DOHH2 (cell line): ENCODE results near the gene KIF26B.

ENCODE experiments used
- H3F3A ChIP-seq: fragments of 200-600 bp; sonication (generic), shearing (Covaris generic); 2 replicates; pipeline ENCODE4 v1.6.0; 2016; ENCODE audit warnings: antibody characterized with exemption, mild to moderate bottlenecking; ENCODE audit not compliant: control insufficient read depth, insufficient read depth
- H3K27ac ChIP-seq: fragments of 200-600 bp; sonication (generic); 2 replicates; pipeline ENCODE4 v1.5.1; 2014; ENCODE audit warnings: low read depth, mild to moderate bottlenecking, low read length, moderate library complexity
- H3K27me3 ChIP-seq: fragments of 200-600 bp; sonication (generic); 2 replicates; pipeline ENCODE4 v1.6.1; 2014; ENCODE audit warnings: mild to moderate bottlenecking, low read length, mixed read lengths; ENCODE audit not compliant: control insufficient read depth
- H3K36me3 ChIP-seq: fragments of 200-600 bp; sonication (generic); 2 replicates; pipeline ENCODE4 v1.6.1; 2014; ENCODE audit warnings: mild to moderate bottlenecking, low read length, moderate library complexity, mixed read lengths; ENCODE audit not compliant: control insufficient read depth
- H3K4me1 ChIP-seq: fragments of 200-600 bp; sonication (generic); 2 replicates; pipeline ENCODE4 v1.6.1; 2014; ENCODE audit warnings: mild to moderate bottlenecking, low read length, mixed read lengths; ENCODE audit not compliant: control insufficient read depth
- H3K4me2 ChIP-seq: fragments of 200-600 bp; sonication (generic); 2 replicates; pipeline ENCODE4 v1.6.0; 2014; ENCODE audit warnings: mild to moderate bottlenecking, low read length, moderate library complexity
- H3K4me3 ChIP-seq: fragments of 200-600 bp; sonication (generic); 2 replicates; pipeline ENCODE4 v1.5.1; 2014; ENCODE audit warnings: mild to moderate bottlenecking, low read length, mixed read lengths
- H3K79me2 ChIP-seq: fragments of 200-600 bp; sonication (generic); 2 replicates; pipeline ENCODE4 v1.6.1; 2014; ENCODE audit warnings: mild to moderate bottlenecking, low read length, mixed read lengths; ENCODE audit not compliant: control insufficient read depth
- H3K9me2 ChIP-seq: fragments of 200-600 bp; sonication (generic); replicated peaks from 2 replicates; pipeline ENCODE4 v1.6.1; 2014; ENCODE audit warnings: mild to moderate bottlenecking, low read length, mixed read lengths; ENCODE audit not compliant: control insufficient read depth
- H3K9me3 ChIP-seq: fragments of 200-600 bp; sonication (generic); 2 replicates; pipeline ENCODE4 v1.6.1; 2014; ENCODE audit warnings: antibody characterized with exemption, low read length, mixed read lengths; ENCODE audit not compliant: control insufficient read depth, insufficient read depth
- H4K20me1 ChIP-seq: fragments of 200-600 bp; sonication (generic); 2 replicates; pipeline ENCODE4 v1.6.0; 2014; ENCODE audit warnings: low read depth, mild to moderate bottlenecking, antibody characterized with exemption, low read length, moderate library complexity; ENCODE audit not compliant: control insufficient read depth, insufficient read depth
- CTCF ChIP-seq: fragments of 200-600 bp; sonication (generic); IDR thresholded peaks from one replicate; pipeline ENCODE4 v1.5.1; 2014; ENCODE audit warnings: antibody characterized with exemption, mild to moderate bottlenecking, low read depth, low read length; ENCODE audit not compliant: poor library complexity, severe bottlenecking
- EZH2phosphoT487 ChIP-seq: fragments of 200-600 bp; sonication (generic); IDR thresholded peaks from 2 replicates; pipeline ENCODE4 v1.6.1; 2017; ENCODE audit warnings: borderline replicate concordance, mild to moderate bottlenecking, antibody characterized with exemption, low read length, moderate library complexity, mixed read lengths

The KIF26B gene

DNA sequence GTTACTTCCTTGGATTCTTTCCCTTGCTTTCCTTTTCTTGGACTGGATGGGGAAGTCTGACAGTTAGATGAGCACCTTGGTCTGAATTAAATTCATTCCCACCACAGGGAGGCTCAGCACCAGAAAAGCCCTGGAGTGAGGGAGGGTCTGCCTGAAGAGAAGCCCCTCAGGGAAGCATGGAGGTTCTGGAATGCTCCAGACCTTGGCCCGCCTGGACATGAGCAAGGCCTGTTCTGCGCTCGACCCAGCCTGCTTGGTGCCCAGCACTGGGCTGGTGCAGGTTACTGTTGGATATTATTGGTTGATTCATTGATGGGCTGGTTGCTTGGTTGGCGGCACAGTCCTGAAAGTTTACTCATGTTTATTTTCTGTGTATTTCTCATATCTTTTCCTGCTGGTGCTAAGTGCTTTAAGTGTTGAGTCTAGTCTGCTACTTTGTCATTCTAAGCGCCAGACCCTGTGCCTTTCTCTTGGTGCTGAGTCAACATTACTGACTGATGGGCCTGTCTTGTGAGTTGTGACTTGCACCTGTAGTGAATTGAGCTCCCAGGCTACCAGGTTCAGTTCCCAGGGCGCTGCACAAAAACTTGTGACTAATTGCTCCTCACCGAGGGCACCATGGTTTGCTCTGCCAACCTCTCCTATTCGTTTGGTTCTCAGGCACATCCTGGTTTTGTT, 538.5 kb downstream of the KIF26B start:
- no peak for TF ChIP-seq CTCF
- TF ChIP-seq EZH2phosphoT487: no peak
- H3K79me2 ChIP-seq: no peaks in the 10 kb centered on the region
- H3K27ac ChIP-seq: no peak overlapping the region
- H3K4me2 ChIP-seq: no peak overlapping the region
- no peaks in the 10 kb centered on the region for H3F3A ChIP-seq
- H3K4me3 ChIP-seq: no peak overlapping the region
- no peaks in the 10 kb centered on the region for H3K4me1 ChIP-seq
- H4K20me1 ChIP-seq: no peaks in the 10 kb centered on the region
- no peaks in the 10 kb centered on the region for H3K9me3 ChIP-seq
- H3K36me3 ChIP-seq: no peaks in the 10 kb centered on the region
- no peaks in the 10 kb centered on the region for H3K27me3 ChIP-seq
- no peaks in the 10 kb centered on the region for H3K9me2 ChIP-seq

DNA sequence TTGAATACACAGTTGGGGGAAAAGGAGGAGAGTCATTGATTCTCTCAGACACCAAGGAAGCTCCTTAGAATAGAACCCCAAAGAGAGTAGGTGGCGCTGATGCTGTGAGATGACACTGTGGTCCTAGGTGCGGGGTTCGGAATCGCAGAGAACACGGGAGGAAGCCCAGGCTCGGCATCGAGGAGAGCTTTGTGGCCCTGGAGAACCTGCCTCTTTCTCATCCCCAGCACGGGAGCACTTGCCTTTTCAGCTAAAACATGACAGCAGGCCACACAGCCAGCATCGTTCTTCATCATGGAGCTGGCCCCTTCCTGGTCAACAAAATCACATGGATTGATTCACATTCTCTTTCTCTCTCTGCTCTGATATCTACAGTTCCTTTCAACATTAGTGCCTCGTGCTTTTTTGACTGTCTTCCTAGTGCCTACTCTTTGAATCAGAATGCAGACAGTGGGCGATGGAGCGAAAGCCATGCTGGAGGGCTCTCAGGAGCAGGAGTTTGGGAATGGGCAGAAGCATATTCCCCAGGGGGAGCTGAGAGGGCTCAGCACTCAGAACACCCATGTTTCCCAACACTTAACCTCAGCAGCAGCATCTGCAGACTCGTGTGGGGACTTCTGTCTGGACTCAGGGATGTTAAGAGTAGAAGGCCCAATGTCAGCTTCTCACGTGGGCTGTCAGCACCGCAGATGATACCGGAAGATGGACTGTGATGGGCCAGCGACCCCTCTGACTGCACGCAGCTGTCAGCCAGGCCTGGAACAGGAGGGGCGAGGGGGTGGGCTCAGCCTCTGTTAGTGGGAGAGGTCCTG, 539.4 kb downstream of the KIF26B start:
- no peaks in the 10 kb centered on the region for H3K36me3 ChIP-seq
- no peak overlapping the region for H3K4me2 ChIP-seq
- no peaks in the 10 kb centered on the region for H3F3A ChIP-seq
- H3K4me3 ChIP-seq: no peak overlapping the region
- TF ChIP-seq EZH2phosphoT487 (no peak), CTCF (no peak)
- H3K4me1 ChIP-seq: peaks cover 7% of the 10 kb centered on the region
- H3K27me3 ChIP-seq: no peaks in the 10 kb centered on the region
- H4K20me1 ChIP-seq: no peaks in the 10 kb centered on the region
- H3K79me2 ChIP-seq: no peaks in the 10 kb centered on the region
- H3K9me2 ChIP-seq: no peaks in the 10 kb centered on the region
- H3K27ac ChIP-seq: no peak overlapping the region
- no peaks in the 10 kb centered on the region for H3K9me3 ChIP-seq

- Histone ChIP-seq H3K4me2 (no peak overlapping the region), H3K36me3 (no peaks in the 10 kb centered on the region), H3K9me3 (no peaks in the 10 kb centered on the region), H3K27me3 (no peaks in the 10 kb centered on the region), H3K4me3 (no peak overlapping the region), H3F3A (no peaks in the 10 kb centered on the region), H4K20me1 (no peaks in the 10 kb centered on the region), H3K79me2 (no peaks in the 10 kb centered on the region), H3K27ac (no peak overlapping the region), H3K4me1 (peaks cover 13% of the 10 kb centered on the region), H3K9me2 (no peaks in the 10 kb centered on the region)
- TF ChIP-seq EZH2phosphoT487 (no peak), CTCF (no peak)
Measured at GRCh38 chr1:245694753-245695195, 540.0 kb downstream of the KIF26B start.
